K562 treated with DMSO at 1 percent for 24 hours (cell line): ENCODE results near the gene ANKS3. TPM values are rescaled to one million over a fixed set of nuclear protein-coding genes. Genes with fewer than 3 reads are reported as not detected.

Experiments
- total RNA-seq: library from RNA; unstranded; fragments of 300-600 nt; gene quantifications from 2 replicates; pipeline ENCODE4 v1.2.3, GENCODE V29; 2022; ENCODE audit warnings: low read depth; ENCODE audit not compliant: insufficient read depth

ANKS3 gene, protein sequence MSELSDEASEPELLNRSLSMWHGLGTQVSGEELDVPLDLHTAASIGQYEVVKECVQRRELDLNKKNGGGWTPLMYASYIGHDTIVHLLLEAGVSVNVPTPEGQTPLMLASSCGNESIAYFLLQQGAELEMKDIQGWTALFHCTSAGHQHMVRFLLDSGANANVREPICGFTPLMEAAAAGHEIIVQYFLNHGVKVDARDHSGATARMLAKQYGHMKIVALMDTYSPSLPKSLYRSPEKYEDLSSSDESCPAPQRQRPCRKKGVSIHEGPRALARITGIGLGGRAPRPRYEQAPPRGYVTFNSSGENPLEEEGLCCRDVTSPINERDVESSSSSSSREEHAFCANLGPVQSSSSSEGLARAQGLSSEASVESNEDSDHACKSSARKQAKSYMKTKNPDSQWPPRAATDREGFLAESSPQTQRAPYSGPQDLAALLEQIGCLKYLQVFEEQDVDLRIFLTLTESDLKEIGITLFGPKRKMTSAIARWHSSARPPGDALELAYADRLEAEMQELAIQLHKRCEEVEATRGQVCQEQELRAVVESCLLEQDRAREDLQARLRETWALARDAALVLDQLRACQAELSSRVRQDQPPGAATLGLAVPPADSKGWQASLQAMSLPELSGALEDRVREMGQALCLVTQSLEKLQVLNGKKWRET
- 10.2 and 11.2 TPM in 2 replicates for total RNA-seq

DNA sequence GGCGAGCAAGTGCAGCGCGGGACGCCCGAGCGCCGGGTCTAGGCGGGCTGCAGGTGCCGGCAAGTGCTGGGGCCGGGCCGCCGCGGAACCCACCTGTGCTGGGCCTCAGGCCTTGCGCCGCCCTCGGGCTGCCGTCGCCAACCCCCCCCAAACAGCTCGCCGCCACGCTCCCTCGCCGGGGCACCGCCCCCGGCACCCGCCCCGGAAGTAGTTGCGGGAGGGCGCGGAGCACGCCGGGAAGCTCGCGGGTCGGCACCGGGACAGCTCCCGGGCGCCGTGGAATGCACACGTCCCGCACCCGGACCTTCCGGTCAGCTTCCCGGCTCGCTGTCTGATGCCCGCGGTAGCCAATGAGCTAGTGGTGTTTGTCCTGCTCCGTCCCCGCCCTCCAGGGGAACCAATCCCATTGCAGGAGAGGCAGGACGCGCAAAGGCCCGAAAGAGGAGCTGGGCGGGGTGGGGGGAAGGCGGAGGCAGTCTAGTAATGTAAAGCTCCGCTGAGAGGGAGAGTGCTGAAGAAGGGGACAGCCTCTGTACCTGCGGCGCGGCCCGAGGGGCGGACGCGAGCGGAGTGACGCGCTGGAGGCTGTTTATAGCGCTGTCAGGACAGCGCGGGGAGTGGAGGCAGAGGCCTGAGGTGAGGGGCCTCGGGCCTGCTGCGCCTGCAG, at the start of gene ANKS3, which contains the start of gene DNAAF8:
Gene ANKS3, minus strand, starts transcription at position 209 of the 667 bp plus-strand sequence. CDS start 4,122 bp downstream, outside the sequence.
Gene DNAAF8, plus strand, starts transcription at position 475 of the 667 bp plus-strand sequence. CDS start 1,978 bp downstream, outside the sequence.

DNA sequence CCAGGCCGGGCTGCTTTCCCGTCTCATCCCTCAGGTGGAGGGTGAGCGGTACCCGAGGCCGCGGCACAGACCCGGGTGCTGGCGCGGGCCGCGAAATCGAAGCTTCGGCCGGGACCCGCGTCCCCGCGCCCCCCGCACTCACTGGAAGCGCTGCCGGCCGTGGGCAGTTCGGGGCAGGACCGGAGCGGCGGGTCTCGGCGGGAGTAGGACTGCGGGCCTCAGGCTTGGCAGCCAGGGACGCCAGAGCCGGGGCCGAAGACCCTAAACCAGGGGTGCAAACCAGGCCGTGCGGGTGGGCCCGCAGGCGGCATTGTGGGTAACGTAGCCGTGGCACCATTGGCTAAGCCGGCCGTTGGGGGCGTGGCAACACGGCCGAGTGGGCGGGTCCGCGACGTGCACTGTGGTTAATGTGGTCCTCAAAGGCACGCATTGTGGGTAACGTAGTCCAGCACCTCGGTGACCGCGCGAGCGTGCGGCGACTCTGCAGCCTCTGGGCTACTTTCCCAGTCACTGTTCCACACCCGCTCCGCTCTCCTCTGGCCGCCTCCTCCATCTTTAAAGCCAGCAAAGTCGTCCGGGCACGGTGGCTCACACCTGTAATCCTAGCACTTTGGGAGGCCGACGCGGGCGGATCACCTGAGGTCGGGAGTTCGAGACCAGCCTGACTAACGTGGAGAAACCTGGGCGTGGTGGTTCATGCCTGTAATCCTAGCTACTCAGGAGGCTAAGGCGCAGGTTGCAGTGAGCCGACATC, 33.0 kb upstream of the ANKS3 start, which contains the start of gene ZNF500:
Gene ZNF500, minus strand, starts transcription at position 288 of the 754 bp plus-strand sequence. CDS start 1,184 bp downstream, outside the sequence.

DNA sequence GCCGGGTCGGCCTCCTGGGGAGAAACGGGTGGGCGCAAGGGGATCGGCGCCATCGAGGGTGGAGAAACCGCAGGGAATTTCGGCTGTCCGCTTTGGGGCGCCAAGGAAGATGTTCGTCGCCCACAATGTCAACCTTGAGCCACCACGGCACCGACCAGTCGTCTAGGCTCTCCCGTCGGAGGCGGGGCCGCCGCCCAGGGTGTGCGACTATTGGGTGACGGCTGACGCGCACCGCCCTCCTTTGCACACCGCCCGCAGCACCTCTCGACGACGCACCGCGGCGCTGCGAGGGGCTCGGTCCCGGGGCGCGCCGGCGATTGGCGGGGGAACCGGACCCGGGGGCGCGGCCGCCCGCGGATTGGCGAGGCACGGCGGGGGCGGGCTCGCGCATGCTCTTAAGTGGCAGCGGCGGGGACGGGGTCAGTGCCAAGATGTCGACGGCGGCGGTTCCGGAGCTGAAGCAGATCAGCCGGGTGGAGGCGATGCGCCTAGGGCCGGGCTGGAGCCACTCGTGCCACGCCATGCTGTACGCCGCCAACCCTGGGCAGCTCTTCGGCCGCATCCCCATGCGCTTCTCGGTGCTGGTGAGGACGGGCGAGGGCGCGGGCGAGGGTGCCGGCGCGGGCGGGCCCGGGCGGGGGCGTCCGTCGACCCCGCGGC, 40.6 kb downstream of the ANKS3 start, which contains the start of gene NUDT16L1:
Gene NUDT16L1, plus strand, starts transcription at position 267 of the 660 bp plus-strand sequence. Its CDS starts 165 bp downstream, at position 432.

Other genes starting within 250 kb of the ANKS3 start
- gene CDIP1, start 195.5 kb downstream of the ANKS3 start, total RNA-seq, result 0.29 and 0.36 TPM in 2 replicates
- not detected in 2 replicates for gene C16orf96, start 177.9 kb downstream of the ANKS3 start, total RNA-seq
- gene UBALD1, start 119.4 kb downstream of the ANKS3 start, total RNA-seq, result 51.9 and 58.6 TPM in 2 replicates
- gene MGRN1, start 109.4 kb downstream of the ANKS3 start, total RNA-seq, result 46.4 and 47.6 TPM in 2 replicates
- gene NUDT16L1, start 40.7 kb downstream of the ANKS3 start, total RNA-seq, result 49.7 and 51.2 TPM in 2 replicates
- 0.56 TPM in 1 of 2 replicates, not detected in the other for gene DNAAF8, start 266 bp upstream of the ANKS3 start, total RNA-seq
- gene ZNF500, start 32.9 kb upstream of the ANKS3 start, total RNA-seq, result 11.1 and 11.9 TPM in 2 replicates
- not detected in 2 replicates for gene SEPTIN12, start 54.1 kb upstream of the ANKS3 start, total RNA-seq
- not detected in 2 replicates for gene SMIM22, start 61.1 kb upstream of the ANKS3 start, total RNA-seq
- gene ROGDI, start 68.4 kb upstream of the ANKS3 start, total RNA-seq, result 46.5 and 57.0 TPM in 2 replicates
- 63.4 and 72.2 TPM in 2 replicates for gene GLYR1, start 113.0 kb upstream of the ANKS3 start, total RNA-seq
- gene UBN1, start 113.2 kb upstream of the ANKS3 start, total RNA-seq, result 61.8 and 64.0 TPM in 2 replicates
- gene PPL, start 202.9 kb upstream of the ANKS3 start, total RNA-seq, result 0.19 and 0.32 TPM in 2 replicates
- gene SEC14L5, start 224.1 kb upstream of the ANKS3 start, total RNA-seq, result 0.06 TPM in 1 of 2 replicates, not detected in the other